Neuronal stem cell (in vitro differentiated cells): ENCODE data around the gene PHACTR3.

Experiments
- DNase-seq: peaks from one replicate; pipeline ENCODE4 v3.0.0-alpha.2; 2013; ENCODE audit warnings: low spot score
- H2AFZ ChIP-seq: one replicate; pipeline ENCODE4 v1.6.1; 2013; ENCODE audit warnings: mild to moderate bottlenecking, low read length, inconsistent platforms
- H2AK5ac ChIP-seq: 2 replicates; pipeline ENCODE4 v1.6.1; 2013; ENCODE audit warnings: low read depth, mild to moderate bottlenecking, inconsistent platforms, low read length, moderate library complexity, mixed read lengths
- H2BK120ac ChIP-seq: 2 replicates; pipeline ENCODE4 v1.6.1; 2013; ENCODE audit warnings: low read depth, mild to moderate bottlenecking, inconsistent platforms, low read length, moderate library complexity, mixed read lengths
- H2BK12ac ChIP-seq: one replicate; pipeline ENCODE4 v1.6.1; 2013; ENCODE audit warnings: low read length, inconsistent platforms
- H2BK15ac ChIP-seq: 2 replicates; pipeline ENCODE4 v1.6.1; 2013; ENCODE audit warnings: mild to moderate bottlenecking, low read length, inconsistent platforms, mixed read lengths
- H2BK5ac ChIP-seq: one replicate; pipeline ENCODE4 v1.6.1; 2013; ENCODE audit warnings: inconsistent platforms, mild to moderate bottlenecking, low read length, moderate library complexity
- H3K14ac ChIP-seq: one replicate; pipeline ENCODE4 v1.6.1; 2013; ENCODE audit warnings: low read length, inconsistent platforms
- H3K18ac ChIP-seq: 2 replicates; pipeline ENCODE4 v1.6.1; 2013; ENCODE audit warnings: low read length, inconsistent platforms
- H3K23ac ChIP-seq: 2 replicates; pipeline ENCODE4 v1.6.1; 2013; ENCODE audit warnings: low read depth, mild to moderate bottlenecking, mixed read lengths, low read length, inconsistent platforms; ENCODE audit not compliant: poor library complexity
- H3K27ac ChIP-seq: replicated peaks from 3 replicates; pipeline ENCODE4 v1.5.1; 2013; ENCODE audit warnings: low read length, inconsistent platforms
- H3K27me3 ChIP-seq, 3 experiments: 2 replicates each; pipeline ENCODE4 v1.6.1; 2013; ENCODE audit warnings: low read length in 3 of 3, mild to moderate bottlenecking in 2 of 3, inconsistent platforms in 1 of 3, low read depth in 1 of 3, mixed read lengths in 1 of 3, moderate library complexity in 1 of 3; ENCODE audit not compliant: control insufficient read depth in 3 of 3, insufficient read depth in 3 of 3
- H3K36me3 ChIP-seq, 2 donors: replicated peaks in 1 of 2; 2 replicates each; pipeline ENCODE4 v1.6.1; 2013; ENCODE audit warnings: low read length in 2 of 2; ENCODE audit not compliant: control insufficient read depth in 2 of 2, insufficient read depth in 2 of 2
- H3K4ac ChIP-seq: 2 replicates; pipeline ENCODE4 v1.6.1; 2013; ENCODE audit warnings: inconsistent platforms, mild to moderate bottlenecking, low read length, moderate library complexity
- H3K4me1 ChIP-seq, 2 donors: 1 replicate in 1 of 2; 2 replicates in 1 of 2; pipeline ENCODE4 v1.6.1; 2013; ENCODE audit warnings: low read length in 2 of 2, low read depth in 1 of 2; ENCODE audit not compliant: control insufficient read depth in 2 of 2, insufficient read depth in 1 of 2
- H3K4me2 ChIP-seq: one replicate; pipeline ENCODE4 v1.6.1; 2013; ENCODE audit warnings: mild to moderate bottlenecking, low read length, inconsistent platforms; ENCODE audit not compliant: insufficient read depth, poor library complexity, severe bottlenecking
- H3K4me3 ChIP-seq, 2 donors: 2 replicates each; pipeline ENCODE4 v1.5.1; 2013; ENCODE audit warnings: low read length in 2 of 2, mild to moderate bottlenecking in 2 of 2, inconsistent platforms in 1 of 2, moderate library complexity in 1 of 2
- H3K79me1 ChIP-seq: one replicate; pipeline ENCODE4 v1.6.1; 2013; ENCODE audit warnings: low read depth, mild to moderate bottlenecking, inconsistent platforms, low read length, moderate library complexity
- H3K9ac ChIP-seq: one replicate; pipeline ENCODE4 v1.6.1; 2013; ENCODE audit warnings: mild to moderate bottlenecking, low read depth, low read length, inconsistent platforms; ENCODE audit not compliant: poor library complexity
- H3K9me3 ChIP-seq, 2 donors: replicated peaks in 1 of 2; 2 replicates each; pipeline versions ENCODE3 to v1.6.1; 2013; ENCODE audit warnings: low read length in 2 of 2, mild to moderate bottlenecking in 2 of 2, inconsistent platforms in 1 of 2, low read depth in 1 of 2, mixed read lengths in 1 of 2, moderate library complexity in 1 of 2; ENCODE audit not compliant: control insufficient read depth in 2 of 2, insufficient read depth in 1 of 2
- H4K8ac ChIP-seq: one replicate; pipeline ENCODE4 v1.6.1; 2013; ENCODE audit warnings: low read depth, mild to moderate bottlenecking, inconsistent platforms, low read length, moderate library complexity
- H4K91ac ChIP-seq: one replicate; pipeline ENCODE4 v1.6.1; 2013; ENCODE audit warnings: low read length, low read depth, mild to moderate bottlenecking, inconsistent platforms; ENCODE audit not compliant: poor library complexity
- WGBS, 2 donors: extraction: QIAGEN DNeasy Blood & Tissue Kit; methylation state at CpG; one replicate each; pipeline ENCODE4 v1.1.7; 2013; ENCODE audit warnings: missing lambda C conversion rate in 2 of 2, mixed read lengths in 1 of 2; ENCODE audit not compliant: insufficient read length in 2 of 2, insufficient replicate concordance in 1 of 2; ENCODE audit errors: extremely low coverage in 2 of 2; 5-methylcytosine and 5-hydroxymethylcytosine counted together

Gene PHACTR3

DNA sequence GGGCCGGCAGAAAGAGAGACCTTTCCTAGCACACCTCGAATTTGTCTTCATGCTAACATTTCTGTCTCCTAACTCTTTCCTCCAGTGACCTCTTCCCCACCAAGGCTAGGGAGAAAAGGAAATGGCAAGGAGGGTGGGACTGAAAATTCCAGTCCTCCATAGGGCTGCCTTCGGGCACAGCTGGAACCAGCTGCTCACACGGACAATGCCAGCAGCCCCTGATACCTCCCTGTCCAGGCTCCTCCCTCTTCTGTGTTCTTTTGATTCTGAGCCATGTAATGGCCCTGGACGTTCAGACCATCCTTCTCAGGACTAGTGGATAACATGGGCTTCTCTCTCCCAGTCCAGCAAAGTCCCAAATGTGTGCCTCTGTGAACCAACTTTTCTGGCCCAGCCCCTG lies 29.1 kb upstream of the PHACTR3 start:
- Histone ChIP-seq H3K14ac (no peak overlapping the region), H3K9me3 (peaks cover 0 to 3% of the 10 kb centered on the region in 2 donors), H3K27me3 (peaks cover 25 to 77% (median 72%) of the 10 kb centered on the region in 3 experiments), H3K4me3 (no peak overlapping the region), H3K4ac (no peak overlapping the region), H3K9ac (no peak overlapping the region), H2BK15ac (no peak overlapping the region), H2AK5ac (no peak overlapping the region), H3K18ac (no peak overlapping the region), H2BK12ac (no peak overlapping the region), H2AFZ (no peak overlapping the region), H4K8ac (no peak overlapping the region), H2BK5ac (no peak overlapping the region), H3K4me1 (peaks cover 0 to 3% of the 10 kb centered on the region in 2 donors), H3K79me1 (peaks cover 2% of the 10 kb centered on the region), H3K4me2 (no peak overlapping the region), H3K36me3 (no peaks in the 10 kb centered on the region), H2BK120ac (no peak overlapping the region), H3K27ac (no peak overlapping the region), H4K91ac (no peak overlapping the region), H3K23ac (no peak overlapping the region)
- WGBS, 2 donors = no CpG with 5 or more reads among the region's 5 CpGs
- DNase-seq = no peak

DNA sequence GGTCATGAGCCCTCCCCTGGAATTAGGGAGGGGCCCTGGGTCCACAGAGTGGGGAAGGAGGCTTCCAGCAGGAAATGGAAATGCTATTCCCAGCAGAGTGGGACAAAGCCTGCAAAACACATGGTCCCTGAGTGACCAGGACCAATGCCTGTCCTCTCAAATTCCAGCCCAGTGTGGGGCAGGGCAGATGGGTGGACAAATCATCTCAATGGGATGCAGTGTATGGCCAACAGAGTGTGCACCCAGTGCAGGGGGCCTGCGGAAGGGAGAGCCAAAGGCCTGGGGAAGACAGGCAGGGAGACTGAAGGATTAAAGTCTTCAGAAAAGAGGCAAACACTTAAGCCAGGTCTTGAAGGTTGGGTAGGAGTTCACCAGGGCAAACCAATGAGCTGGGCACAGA lies 28.7 kb upstream of the PHACTR3 start:
- peaks cover 0 to 3% of the 10 kb centered on the region in 2 donors for H3K9me3 ChIP-seq
- no peak overlapping the region for H3K4me3 ChIP-seq
- no CpG with 5 or more reads among the region's 1 CpG for WGBS, 2 donors
- no peak for DNase-seq
- no peak overlapping the region for H3K23ac ChIP-seq
- H3K79me1 ChIP-seq = peaks cover 2% of the 10 kb centered on the region
- H2BK15ac ChIP-seq = no peak overlapping the region
- no peak overlapping the region for H3K18ac ChIP-seq
- no peak overlapping the region for H3K27ac ChIP-seq
- H3K14ac ChIP-seq = no peak overlapping the region
- no peak overlapping the region for H2AK5ac ChIP-seq
- peaks cover 0 to 3% of the 10 kb centered on the region in 2 donors for H3K4me1 ChIP-seq
- H3K36me3 ChIP-seq = no peaks in the 10 kb centered on the region
- H4K8ac ChIP-seq = no peak overlapping the region
- no peak overlapping the region for H3K9ac ChIP-seq
- no peak overlapping the region for H2BK5ac ChIP-seq
- no peak overlapping the region for H2AFZ ChIP-seq
- no peak overlapping the region for H2BK12ac ChIP-seq
- no peak overlapping the region for H3K4ac ChIP-seq
- H2BK120ac ChIP-seq = no peak overlapping the region
- H3K4me2 ChIP-seq = no peak overlapping the region
- H4K91ac ChIP-seq = no peak overlapping the region
- peaks cover 25 to 77% (median 74%) of the 10 kb centered on the region in 3 experiments for H3K27me3 ChIP-seq

DNA sequence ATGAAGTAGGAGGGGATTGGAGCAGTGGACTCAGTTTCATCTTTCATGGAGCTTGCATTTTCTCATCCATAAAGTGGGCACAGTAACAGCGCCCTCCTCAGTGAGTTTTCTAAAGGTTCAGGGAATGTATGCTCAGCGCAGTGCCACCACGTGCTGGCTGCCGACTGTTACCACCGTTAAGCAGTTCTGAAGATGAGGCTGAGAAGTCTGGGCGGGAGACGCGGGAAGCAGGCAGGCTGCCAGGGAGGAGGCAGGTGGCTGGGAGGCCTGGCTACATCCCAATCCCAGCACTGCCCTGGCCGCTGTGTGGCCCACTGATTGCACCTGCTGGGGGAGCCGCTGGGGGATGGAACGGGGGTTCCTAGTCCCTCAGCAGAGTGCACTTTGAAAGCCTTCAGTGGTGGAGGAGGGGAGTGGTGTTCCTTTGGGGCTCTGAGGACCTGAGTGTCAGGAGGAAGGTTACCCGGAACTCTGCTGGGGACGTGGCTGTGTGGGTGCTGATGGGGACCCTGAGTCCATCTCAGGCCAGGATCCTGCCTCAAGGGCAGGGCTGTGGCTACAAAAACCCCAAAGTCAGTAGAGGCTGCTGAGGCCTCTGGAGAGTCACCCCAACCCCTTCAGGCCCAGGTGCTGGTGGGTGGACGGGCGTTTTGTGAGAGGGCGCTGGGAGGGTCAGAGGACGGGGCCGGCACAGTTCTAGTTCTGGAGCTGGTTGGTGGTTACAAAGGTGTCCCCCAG lies 28.0 kb upstream of the PHACTR3 start:
- no peak overlapping the region for H4K91ac ChIP-seq
- H2AFZ ChIP-seq = no peak overlapping the region
- H3K9me3 ChIP-seq = peaks cover 0 to 3% of the 10 kb centered on the region in 2 donors
- H2BK5ac ChIP-seq = no peak overlapping the region
- H4K8ac ChIP-seq = no peak overlapping the region
- H3K4me1 ChIP-seq = peaks cover 0 to 3% of the 10 kb centered on the region in 2 donors
- no peak overlapping the region for H3K4me3 ChIP-seq
- no peak overlapping the region for H3K23ac ChIP-seq
- no peak overlapping the region for H3K9ac ChIP-seq
- no peak overlapping the region for H2BK120ac ChIP-seq
- H3K4ac ChIP-seq = no peak overlapping the region
- peaks cover 2% of the 10 kb centered on the region for H3K79me1 ChIP-seq
- H3K4me2 ChIP-seq = no peak overlapping the region
- peak overlapping the region; percentile 20 for H2BK15ac ChIP-seq
- no peak overlapping the region for H2BK12ac ChIP-seq
- H3K27me3 ChIP-seq = peaks cover 25 to 74% (median 74%) of the 10 kb centered on the region in 3 experiments
- H2AK5ac ChIP-seq = peak overlapping the region; percentile 61
- DNase-seq = no peak
- WGBS, 2 donors = no CpG with 5 or more reads among the region's 18 CpGs
- no peak overlapping the region for H3K27ac ChIP-seq
- no peaks in the 10 kb centered on the region for H3K36me3 ChIP-seq
- no peak overlapping the region for H3K14ac ChIP-seq
- H3K18ac ChIP-seq = peak overlapping the region; percentile 67

DNA sequence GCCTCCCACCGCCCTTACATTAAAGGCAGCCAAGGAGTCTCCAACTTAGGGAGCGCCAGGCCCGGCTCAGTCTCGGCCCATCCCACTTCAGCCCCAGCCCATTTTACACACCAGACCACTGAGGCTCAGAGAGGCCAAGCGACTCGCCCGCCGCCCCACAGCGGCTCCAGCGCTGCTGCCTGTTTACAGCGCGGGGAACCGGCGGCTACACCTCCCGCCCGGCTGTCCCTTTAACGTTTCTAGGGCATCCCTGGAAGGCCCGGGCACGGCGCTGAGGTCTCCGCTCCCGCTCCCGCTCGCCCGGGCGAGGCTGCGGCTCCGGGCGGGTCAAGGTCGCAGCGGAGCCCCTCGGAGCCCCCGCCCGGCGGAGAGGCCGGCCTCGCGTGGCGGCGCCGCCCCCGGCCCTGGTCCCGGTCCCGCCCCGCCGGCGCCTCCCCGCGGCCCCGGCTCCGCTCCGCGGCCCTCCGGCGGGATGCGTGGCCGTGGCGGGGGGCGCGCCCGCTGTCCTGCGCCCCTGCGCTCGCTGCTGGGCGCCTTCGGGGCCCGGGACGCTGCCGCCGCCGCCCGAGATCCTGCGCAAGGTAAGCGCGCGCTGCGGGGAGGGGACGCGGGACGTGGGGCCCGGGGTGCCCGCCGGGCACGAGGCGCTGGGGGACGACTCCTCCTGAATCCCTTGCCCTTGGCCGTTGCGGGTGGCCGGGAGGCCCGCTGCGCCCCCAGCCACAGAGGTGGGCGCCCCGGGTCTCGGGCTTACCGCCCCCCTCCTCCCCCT lies 27.1 kb upstream of the PHACTR3 start:
- no peak overlapping the region for H3K4ac ChIP-seq
- no peak overlapping the region for H2BK5ac ChIP-seq
- peak overlapping the region; percentile 77 for H3K18ac ChIP-seq
- H3K27me3 ChIP-seq = peaks cover 25 to 70% (median 69%) of the 10 kb centered on the region in 3 experiments
- no peak overlapping the region for H2BK120ac ChIP-seq
- H4K8ac ChIP-seq = no peak overlapping the region
- H3K23ac ChIP-seq = no peak overlapping the region
- H3K14ac ChIP-seq = no peak overlapping the region
- no peak overlapping the region for H3K9ac ChIP-seq
- H3K4me2 ChIP-seq = peak overlapping the region; percentile 52
- H2AFZ ChIP-seq = no peak overlapping the region
- peak overlapping the region; percentile 61 for H2AK5ac ChIP-seq
- WGBS, 2 donors = no CpG with 5 or more reads among the region's 95 CpGs
- peaks cover 0 to 3% of the 10 kb centered on the region in 2 donors for H3K9me3 ChIP-seq
- H4K91ac ChIP-seq = no peak overlapping the region
- no peaks in the 10 kb centered on the region for H3K36me3 ChIP-seq
- H3K79me1 ChIP-seq = peaks cover 2% of the 10 kb centered on the region
- no peaks in the 10 kb centered on the region for H3K4me1 ChIP-seq
- H3K27ac ChIP-seq = no peak overlapping the region
- peak overlapping the region in 1 of 2 donors; percentile 53 for H3K4me3 ChIP-seq
- DNase-seq = no peak
- H2BK15ac ChIP-seq = no peak overlapping the region
- no peak overlapping the region for H2BK12ac ChIP-seq
